HepG2 (cell line): Measurements from ENCODE around the gene DUSP7. TPM values are rescaled to one million over a fixed set of nuclear protein-coding genes. Genes with fewer than 3 reads are reported as not detected.

Experiments used
- ATAC-seq: fragments of 200-7000 bp; cut with Tn5 transposase; 3 replicates; pipeline ENCODE4 v1.9.1; 2020; ENCODE audit warnings: mild to moderate bottlenecking, moderate library complexity
- BruUV-seq: library from RNA; stranded (reverse); fragments of 400-500 nt; replicated peaks from 2 replicates; lab custom pipeline; 2021; lab: Mats Ljungman, UMichigan
- CTCF ChIA-PET: fragments of 300-600 bp; formaldehyde crosslinking; extraction: SDS; loops from one replicate; lab custom pipeline; 2021; ENCODE audit warnings: low total read pairs, inconsistent platforms, low intra/inter-chr PET ratio; lab: Yijun Ruan, JAX
- POLR2A ChIA-PET: fragments of 350-600 bp; sonication (Branson Sonifier 250); formaldehyde crosslinking; loops from one replicate; lab custom pipeline; 2020; ENCODE audit warnings: antibody characterized with exemption, inconsistent platforms; lab: Yijun Ruan, JAX
- DNase-seq: peaks from one replicate; pipeline ENCODE4 v3.0.0-alpha.2; 2015; ENCODE audit warnings: low spot score
- FAIRE-seq: peaks from 3 replicates; lab custom pipeline; 2011; peaks lifted over from hg19 to GRCh38; lab: Jason Lieb, UNC
- H2AFZ ChIP-seq: one replicate; pipeline ENCODE4 v1.6.1; 2011; ENCODE audit warnings: low read length, inconsistent platforms
- H3K27ac ChIP-seq: fragments of 300-600 bp; 3 replicates; pipeline ENCODE4 v1.8.0; 2011; ENCODE audit warnings: mixed run types, mild to moderate bottlenecking, mixed read lengths, low read length, inconsistent platforms; ENCODE audit not compliant: insufficient read depth; ENCODE audit errors: extremely low read length
- H3K27me3 ChIP-seq, 2 experiments: fragments of 200-600 bp in 1 of 2; 2 replicates in 1 of 2; 3 replicates in 1 of 2; pipeline versions ENCODE4 v1.6.0 to v1.8.0; 2011; ENCODE audit warnings: low read length in 2 of 2, mild to moderate bottlenecking in 2 of 2, moderate library complexity in 2 of 2, inconsistent platforms in 1 of 2; ENCODE audit not compliant: insufficient read depth in 2 of 2, control insufficient read depth in 1 of 2
- H3K36me3 ChIP-seq, 2 experiments: fragments of 200-600 bp in 1 of 2; replicated peaks in 1 of 2; 2 replicates in 1 of 2; 3 replicates in 1 of 2; pipeline versions ENCODE4 v1.5.1 to v1.8.0; 2011; ENCODE audit warnings: low read length in 2 of 2, inconsistent platforms in 1 of 2; ENCODE audit not compliant: insufficient read depth in 2 of 2, control insufficient read depth in 1 of 2
- H3K4me1 ChIP-seq: 2 replicates; pipeline ENCODE4 v1.5.1; 2012; ENCODE audit warnings: low read length, inconsistent platforms; ENCODE audit not compliant: insufficient read depth
- H3K4me2 ChIP-seq: 2 replicates; pipeline ENCODE4 v1.6.0; 2011; ENCODE audit warnings: low read depth, low read length, inconsistent platforms
- H3K4me3 ChIP-seq, 3 experiments: fragments of 200-600 bp in 1 of 3; sonication (generic), shearing (Covaris generic) in 1 of 3; replicated peaks in 1 of 3; 2 replicates each; pipeline ENCODE4 v1.5.1; 2011 to 2016; ENCODE audit warnings: low read length in 3 of 3, inconsistent platforms in 2 of 3, low read depth in 2 of 3, mild to moderate bottlenecking in 2 of 3, control low read depth in 1 of 3, mixed read lengths in 1 of 3; ENCODE audit not compliant: insufficient read depth in 1 of 3
- H3K79me2 ChIP-seq: one replicate; pipeline ENCODE4 v1.6.1; 2011; ENCODE audit warnings: low read length, inconsistent platforms; ENCODE audit not compliant: insufficient read depth
- H3K9ac ChIP-seq: 2 replicates; pipeline ENCODE4 v1.6.0; 2011; ENCODE audit warnings: mild to moderate bottlenecking, low read depth, low read length, inconsistent platforms; ENCODE audit not compliant: insufficient read depth
- H3K9me3 ChIP-seq: 2 replicates; pipeline ENCODE4 v1.5.1; 2012; ENCODE audit warnings: mild to moderate bottlenecking, low read length
- H4K20me1 ChIP-seq: 2 replicates; pipeline ENCODE4 v1.6.0; 2011; ENCODE audit warnings: inconsistent platforms, mild to moderate bottlenecking, low read length, moderate library complexity; ENCODE audit not compliant: insufficient read depth
- EED ChIP-seq: sonication (generic); formaldehyde crosslinking; IDR thresholded peaks from 2 replicates; pipeline ENCODE4 v1.5.0; 2020; ENCODE audit warnings: mild to moderate bottlenecking, missing genetic modification reagents
- ELF4 ChIP-seq: sonication (generic); formaldehyde crosslinking; IDR thresholded peaks from 2 replicates; pipeline ENCODE4 v1.5.0; 2020; ENCODE audit warnings: missing genetic modification reagents, mild to moderate bottlenecking, moderate library complexity, borderline replicate concordance
- FOXM1 ChIP-seq: sonication (generic); formaldehyde crosslinking; IDR thresholded peaks from 2 replicates; pipeline ENCODE4 v1.5.0; 2020; ENCODE audit warnings: missing genetic modification reagents
- GATA4 ChIP-seq: sonication (generic); IDR thresholded peaks from 2 replicates; pipeline ENCODE4 v1.6.1; 2016; ENCODE audit warnings: antibody characterized with exemption, low read depth, borderline replicate concordance
- HDAC2 ChIP-seq: sonication (generic); formaldehyde crosslinking; IDR thresholded peaks from 2 replicates; pipeline ENCODE4 v1.4.0; 2020; ENCODE audit warnings: missing genetic modification reagents
- KAT8 ChIP-seq: IDR thresholded peaks from 2 replicates; pipeline ENCODE4 v1.6.1; 2016; ENCODE audit warnings: missing genetic modification reagents, missing compliant biosample characterization
- MED13 ChIP-seq: sonication (generic); formaldehyde crosslinking; IDR thresholded peaks from 2 replicates; pipeline ENCODE4 v1.5.0; 2020; ENCODE audit warnings: missing genetic modification reagents
- PPARG ChIP-seq: conservative IDR thresholded peaks from 2 replicates; pipeline ENCODE4 v1.6.1; 2016; ENCODE audit warnings: missing biosample characterization, missing genetic modification reagents
- SATB2 ChIP-seq: sonication (generic); formaldehyde crosslinking; IDR thresholded peaks from 2 replicates; pipeline ENCODE4 v1.5.0; 2020; ENCODE audit warnings: missing genetic modification reagents
- SETDB1 ChIP-seq: sonication (generic); formaldehyde crosslinking; IDR thresholded peaks from 2 replicates; pipeline ENCODE4 v1.5.1; 2020; ENCODE audit warnings: missing genetic modification reagents, mild to moderate bottlenecking, borderline replicate concordance
- SRF ChIP-seq: IDR thresholded peaks from 2 replicates; pipeline ENCODE4 v1.6.1; 2011; ENCODE audit warnings: mild to moderate bottlenecking, low read depth, low read length, moderate library complexity
- SSRP1 ChIP-seq: IDR thresholded peaks from 2 replicates; pipeline ENCODE4 v1.6.1; 2016; ENCODE audit warnings: control low read depth
- ZBTB20 ChIP-seq: sonication (generic); formaldehyde crosslinking; IDR thresholded peaks from 2 replicates; pipeline ENCODE4 v1.8.1; 2023; ENCODE audit warnings: missing genetic modification reagents, low read depth, mild to moderate bottlenecking, borderline replicate concordance
- ZBTB21 ChIP-seq: sonication (generic); formaldehyde crosslinking; IDR thresholded peaks from 2 replicates; pipeline ENCODE4 v1.4.0; 2020; ENCODE audit warnings: missing genetic modification reagents
- ZBTB38 ChIP-seq: sonication (generic); formaldehyde crosslinking; IDR thresholded peaks from 2 replicates; pipeline ENCODE4 v1.5.1; 2020; ENCODE audit warnings: mild to moderate bottlenecking, missing genetic modification reagents
- ZBTB49 ChIP-seq: sonication (generic); formaldehyde crosslinking; IDR thresholded peaks from 2 replicates; pipeline ENCODE4 v1.4.0; 2020; ENCODE audit warnings: missing genetic modification reagents, borderline replicate concordance
- ZNF101 ChIP-seq: sonication (generic); formaldehyde crosslinking; IDR thresholded peaks from 2 replicates; pipeline ENCODE4 v1.4.0; 2020; ENCODE audit warnings: mild to moderate bottlenecking, low read depth, missing genetic modification reagents, borderline replicate concordance
- ZNF335 ChIP-seq: sonication (generic); formaldehyde crosslinking; IDR thresholded peaks from 2 replicates; pipeline ENCODE4 v1.4.0; 2020; ENCODE audit warnings: missing genetic modification reagents
- ZNF550 ChIP-seq: sonication (generic); formaldehyde crosslinking; IDR thresholded peaks from 2 replicates; pipeline ENCODE4 v1.4.0; 2020; ENCODE audit warnings: mild to moderate bottlenecking, missing genetic modification reagents, borderline replicate concordance
- WGBS: methylation state at CpG from one replicate; pipeline ENCODE4 v1.1.6; 2017; ENCODE audit warnings: low lambda C conversion rate; 5-methylcytosine and 5-hydroxymethylcytosine counted together
- in situ Hi-C: cut with HindIII; loops from 2 replicates; pipeline ENCODE4 v1.10.0; 2017; ENCODE audit warnings: low pct_unique_long_range_greater_than_20kb; ENCODE audit not compliant: extremely low pct_ligation_motif_present
- intact Hi-C: fragments of 100-400 bp; cut with micrococcal nuclease; formaldehyde crosslinking; loops from one replicate; pipeline ENCODE4 v1.10.0; 2022; ENCODE audit not compliant: unreplicated experiment
- polyA plus RNA-seq, 8 experiments: library from polyadenylated mRNA; depleted of rRNA in 3 of 8; stranded (reverse) in 7 of 8; unstranded in 1 of 8; fragments of >200 nt; fragmentation: Illumina TruSeq in 4 of 8; extraction: Trizol in 4 of 8; gene quantifications; 2 replicates each; pipeline versions ENCODE4 v1.2.1 to v1.2.3, GENCODE V29; 2011 to 2016; ENCODE audit warnings: low read depth in 4 of 8, missing spikeins in 1 of 8, mixed read lengths in 1 of 8; ENCODE audit not compliant: insufficient read depth in 1 of 8
- total RNA-seq, 5 experiments: library from RNA; depleted of rRNA; stranded (reverse); fragments of >200 nt; fragmentation: Illumina TruSeq; extraction: Trizol; gene quantifications; 2 replicates each; pipeline ENCODE4 v1.2.3, GENCODE V29; 2016; ENCODE audit warnings: low read depth in 1 of 5

Gene DUSP7
- total and polyA plus RNA-seq, 2 of the 13 experiments (the other 11 are each of a cell fraction or from before 2014, with no cell fraction given): 6.6 to 8.8 TPM

GRCh38 chr3:52064561-52064960, 8.2 kb upstream of the DUSP7 start:
- Histone ChIP-seq H3K79me2 (no peaks in the 10 kb centered on the region), H3K4me1 (peaks cover 24% of the 10 kb centered on the region), H3K9ac (no peak overlapping the region), H3K36me3 (no peaks in the 10 kb centered on the region), H3K27me3 (peaks cover 8 to 47% of the 10 kb centered on the region in 2 experiments), H3K9me3 (no peaks in the 10 kb centered on the region), H3K4me2 (no peak overlapping the region), H2AFZ (no peak overlapping the region), H3K27ac (no peak overlapping the region), H4K20me1 (no peaks in the 10 kb centered on the region), H3K4me3 (no peak overlapping the region)
- TF ChIP-seq EED (CRISPR knock-in tag): no peak
- no peak for TF ChIP-seq ZBTB20 (CRISPR knock-in tag)
- TF ChIP-seq HDAC2 (CRISPR knock-in tag): no peak
- TF ChIP-seq ZBTB21 (CRISPR knock-in tag): no peak
- no peak for TF ChIP-seq GATA4
- TF ChIP-seq ZBTB38 (CRISPR knock-in tag): no peak
- TF ChIP-seq ZBTB49 (CRISPR knock-in tag): no peak
- no peak for TF ChIP-seq ELF4
- TF ChIP-seq ZNF101 (CRISPR knock-in tag): no peak
- TF ChIP-seq KAT8: no peak
- no peak for TF ChIP-seq SRF
- TF ChIP-seq SETDB1 (CRISPR knock-in tag): no peak
- TF ChIP-seq FOXM1 (CRISPR knock-in tag): no peak
- no peak for TF ChIP-seq SATB2
- no peak for TF ChIP-seq MED13 (CRISPR knock-in tag)
- no peak for TF ChIP-seq ZNF550
- no peak for TF ChIP-seq SSRP1 (CRISPR knock-in tag)
- no peak for TF ChIP-seq PPARG (CRISPR knock-in tag)
- no peak for TF ChIP-seq ZNF335
- DNase-seq: no peak
- ATAC-seq: no peak
- FAIRE-seq: no peak
- in situ Hi-C loops (no loop called here), intact Hi-C loops (no loop called here)
- WGBS: 48% methylated on average over 6 of the region's 8 CpGs
- BruUV-seq: no TSS peak
- CTCF ChIA-PET: no interaction called here
- POLR2A ChIA-PET: no interaction called here
